Epithelial cell of esophagus (primary cell): ENCODE results near the gene LRRFIP2.
A peak's percentile ranks its signal among the peaks of the same experiment; 100 is the strongest.

Experiments
- DNase-seq: peaks from one replicate; pipeline ENCODE4 v3.0.0; 2010; ENCODE audit warnings: low read depth
- H3K4me3 ChIP-seq: 2 replicates; pipeline ENCODE4 v1.5.1; 2011; ENCODE audit warnings: mild to moderate bottlenecking, low read length, control low read depth
- TF ChIP-seq, protein P1 (sequence below): IDR thresholded peaks from 2 replicates; pipeline ENCODE4 v1.5.1; 2011; ENCODE audit warnings: low read depth, mild to moderate bottlenecking, low read length, control low read depth, inconsistent platforms; ENCODE audit not compliant: insufficient read depth; ENCODE audit errors: missing control alignments

The LRRFIP2 gene

DNA sequence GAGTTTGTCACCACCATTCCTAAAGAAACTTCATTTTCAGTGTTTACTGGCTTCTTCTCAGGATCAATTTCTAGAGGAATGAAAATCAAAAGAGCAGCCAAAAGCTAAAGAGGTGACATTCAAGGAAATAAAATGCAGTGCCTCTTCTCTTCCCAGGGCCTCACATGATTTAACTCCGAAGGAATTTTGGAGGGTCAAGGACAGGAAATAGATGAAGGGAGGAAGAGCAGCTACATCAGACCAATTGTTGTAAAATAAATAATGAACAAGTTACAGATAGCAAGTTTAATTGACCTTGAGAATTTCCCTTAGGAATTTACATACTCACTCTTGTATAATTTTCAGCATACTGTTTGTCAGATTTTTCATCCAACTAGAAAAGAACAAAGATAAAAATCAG, 78.1 kb downstream of the LRRFIP2 start:
- TF ChIP-seq, protein P1, sequence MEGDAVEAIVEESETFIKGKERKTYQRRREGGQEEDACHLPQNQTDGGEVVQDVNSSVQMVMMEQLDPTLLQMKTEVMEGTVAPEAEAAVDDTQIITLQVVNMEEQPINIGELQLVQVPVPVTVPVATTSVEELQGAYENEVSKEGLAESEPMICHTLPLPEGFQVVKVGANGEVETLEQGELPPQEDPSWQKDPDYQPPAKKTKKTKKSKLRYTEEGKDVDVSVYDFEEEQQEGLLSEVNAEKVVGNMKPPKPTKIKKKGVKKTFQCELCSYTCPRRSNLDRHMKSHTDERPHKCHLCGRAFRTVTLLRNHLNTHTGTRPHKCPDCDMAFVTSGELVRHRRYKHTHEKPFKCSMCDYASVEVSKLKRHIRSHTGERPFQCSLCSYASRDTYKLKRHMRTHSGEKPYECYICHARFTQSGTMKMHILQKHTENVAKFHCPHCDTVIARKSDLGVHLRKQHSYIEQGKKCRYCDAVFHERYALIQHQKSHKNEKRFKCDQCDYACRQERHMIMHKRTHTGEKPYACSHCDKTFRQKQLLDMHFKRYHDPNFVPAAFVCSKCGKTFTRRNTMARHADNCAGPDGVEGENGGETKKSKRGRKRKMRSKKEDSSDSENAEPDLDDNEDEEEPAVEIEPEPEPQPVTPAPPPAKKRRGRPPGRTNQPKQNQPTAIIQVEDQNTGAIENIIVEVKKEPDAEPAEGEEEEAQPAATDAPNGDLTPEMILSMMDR, result no peak
- H3K4me3 ChIP-seq, result no peak overlapping the region
- DNase-seq, result peak; percentile 11

DNA sequence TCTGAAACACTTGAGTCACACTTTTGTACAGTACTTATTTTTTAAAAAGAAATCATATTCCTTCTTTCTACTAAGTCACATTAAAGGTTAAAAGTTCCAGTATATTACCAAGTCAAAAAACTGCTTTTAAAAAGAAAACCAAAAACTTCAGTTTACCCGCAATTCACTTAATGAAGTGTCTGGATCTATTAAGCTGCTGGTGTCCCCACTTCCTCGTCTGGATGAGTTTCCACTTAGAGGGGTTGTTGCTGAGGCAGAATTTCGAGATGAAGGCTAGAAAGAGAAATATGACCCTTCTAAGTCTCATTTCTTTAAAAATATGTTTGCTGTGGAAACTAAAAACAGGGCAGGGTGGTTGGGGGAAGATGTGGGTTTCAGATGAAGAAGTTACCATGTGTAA, 79.7 kb downstream of the LRRFIP2 start:
- no peak overlapping the region for H3K4me3 ChIP-seq
- DNase-seq, result no peak
- TF ChIP-seq, protein P1, result no peak

DNA sequence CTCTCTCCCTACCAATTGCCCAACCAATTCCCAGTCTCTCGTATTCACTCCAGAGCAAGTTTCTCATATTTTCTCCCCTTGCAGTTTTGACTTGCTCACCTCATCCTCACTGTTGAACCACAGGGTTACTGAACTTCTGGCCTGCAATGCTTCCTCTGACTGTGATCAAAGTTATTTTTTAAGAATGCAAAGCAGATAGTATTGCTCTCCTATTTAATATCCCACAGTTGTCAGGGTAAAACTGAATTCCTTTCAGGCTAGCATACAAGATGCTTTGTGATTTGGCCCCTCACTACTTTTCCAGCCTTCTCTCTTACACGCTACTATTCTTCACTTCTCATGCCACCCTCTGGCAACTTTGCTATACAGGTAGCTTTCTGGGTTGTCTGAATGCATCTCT, 80.9 kb downstream of the LRRFIP2 start:
- H3K4me3 ChIP-seq, result no peak overlapping the region
- TF ChIP-seq, protein P1, result no peak
- DNase-seq, result no peak

DNA sequence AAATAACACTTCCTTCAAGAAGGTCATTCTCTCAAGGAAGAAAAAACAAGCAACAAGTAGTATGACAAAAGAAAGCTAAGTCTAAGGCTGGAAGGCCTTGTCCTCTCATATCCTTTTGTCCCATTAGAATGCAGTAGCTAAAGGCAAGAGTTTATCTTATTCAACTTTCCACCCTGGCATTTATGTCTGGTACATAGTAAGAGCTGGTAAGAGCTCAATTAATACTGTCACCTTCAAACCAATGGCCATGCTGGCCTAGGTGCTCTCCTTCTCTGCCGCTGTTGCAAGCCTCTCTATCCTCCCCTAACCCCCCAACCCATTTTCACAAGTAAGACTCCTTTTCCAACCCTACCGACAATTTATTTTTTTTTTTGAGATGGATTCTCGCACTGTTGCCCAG, 81.9 kb downstream of the LRRFIP2 start:
- TF ChIP-seq, protein P1, result no peak
- no peak for DNase-seq
- no peak overlapping the region for H3K4me3 ChIP-seq

DNA sequence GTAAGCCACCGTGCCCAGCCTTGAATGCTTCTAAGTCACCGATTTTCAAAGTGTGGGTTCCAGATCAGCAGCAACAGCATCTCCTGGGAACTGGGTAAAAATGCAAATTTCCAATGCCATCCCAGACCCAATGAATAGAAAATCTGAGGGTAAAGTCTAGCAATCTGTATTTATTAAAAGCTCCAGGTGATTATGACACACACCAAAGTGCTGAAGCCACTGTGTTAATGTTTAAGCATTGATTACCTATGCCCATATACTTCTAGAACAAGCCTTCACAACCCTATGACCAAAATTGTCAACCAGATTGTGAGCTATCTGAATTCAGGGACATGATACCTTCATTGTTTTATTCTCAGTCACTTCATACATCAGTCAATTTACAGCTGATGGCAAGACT, 86.5 kb downstream of the LRRFIP2 start:
- TF ChIP-seq, protein P1, result no peak
- H3K4me3 ChIP-seq, result no peak overlapping the region
- no peak for DNase-seq

DNA sequence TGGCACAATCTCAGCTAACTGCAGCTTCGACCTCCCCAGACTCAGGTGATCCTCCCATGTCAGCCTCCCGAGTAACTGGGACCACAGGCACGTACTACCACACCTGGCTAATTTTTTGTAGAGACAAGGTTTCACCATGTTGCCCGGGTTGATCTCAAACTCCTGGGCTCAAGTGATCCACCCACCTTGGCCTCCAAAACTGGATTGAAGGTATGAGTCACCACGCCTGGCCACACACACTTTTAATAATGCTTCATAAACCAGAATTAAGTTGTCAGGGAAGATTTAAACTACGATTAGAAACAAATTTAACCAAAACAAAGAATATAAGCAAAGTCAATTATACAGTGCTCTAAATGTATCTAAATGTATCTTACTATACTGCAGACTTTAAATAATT, 87.5 kb downstream of the LRRFIP2 start:
- H3K4me3 ChIP-seq, result no peak overlapping the region
- TF ChIP-seq, protein P1, result no peak
- DNase-seq, result peak; percentile 24

DNA sequence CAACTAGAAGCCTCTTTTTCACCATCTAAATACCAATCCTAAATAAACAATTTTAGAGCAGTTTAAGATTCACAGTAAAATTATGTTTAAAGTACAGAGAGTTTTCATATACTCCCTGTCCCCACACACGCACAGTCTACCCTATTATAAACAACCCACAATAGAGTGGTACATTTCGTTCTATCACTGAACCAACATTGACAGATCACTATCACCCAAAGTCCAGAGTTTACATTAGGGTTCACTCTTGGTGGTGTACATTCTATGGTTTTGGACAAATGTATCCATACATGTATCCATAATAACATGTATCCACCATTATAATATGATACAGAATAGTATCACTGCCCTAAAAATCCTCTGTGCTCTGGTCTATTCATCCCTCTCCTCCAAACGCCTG, 92.1 kb downstream of the LRRFIP2 start:
- TF ChIP-seq, protein P1, result no peak
- no peak overlapping the region for H3K4me3 ChIP-seq
- DNase-seq, result no peak
